ENCODE data around the gene CDC42BPB.
A peak's percentile ranks its signal among the peaks of the same experiment; 100 is the strongest.

Gene CDC42BPB

DNA sequence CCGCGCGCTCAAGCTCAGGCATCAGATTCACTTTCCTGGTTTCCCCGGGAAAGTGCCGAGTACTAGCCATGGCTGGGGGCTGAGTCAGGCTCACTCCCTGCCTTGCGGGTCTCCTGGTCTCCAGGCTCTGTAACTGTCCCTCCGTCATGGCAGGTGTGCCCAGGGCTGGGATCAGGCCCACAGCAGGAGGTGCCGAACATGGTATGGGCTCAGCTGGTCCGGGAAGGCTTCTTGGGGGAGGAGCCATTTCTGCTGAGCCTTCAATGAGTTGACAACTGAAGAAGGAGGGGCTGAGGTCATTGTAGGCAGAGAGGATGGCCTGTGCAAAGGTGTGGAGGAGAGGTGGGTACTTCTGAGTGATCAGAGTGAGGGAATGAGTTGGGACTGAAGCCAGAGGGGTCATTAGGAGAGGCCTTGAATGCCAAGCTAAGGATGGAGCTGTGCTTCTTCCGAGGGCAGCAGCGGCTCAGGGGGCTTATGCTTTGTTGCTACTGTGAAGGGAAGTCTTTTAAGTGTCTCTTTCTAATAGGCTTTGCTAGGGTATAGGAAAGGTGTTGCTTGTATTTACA lies 37.9 kb upstream of the CDC42BPB start:
- peak; percentile 18 for DNase-seq

DNA sequence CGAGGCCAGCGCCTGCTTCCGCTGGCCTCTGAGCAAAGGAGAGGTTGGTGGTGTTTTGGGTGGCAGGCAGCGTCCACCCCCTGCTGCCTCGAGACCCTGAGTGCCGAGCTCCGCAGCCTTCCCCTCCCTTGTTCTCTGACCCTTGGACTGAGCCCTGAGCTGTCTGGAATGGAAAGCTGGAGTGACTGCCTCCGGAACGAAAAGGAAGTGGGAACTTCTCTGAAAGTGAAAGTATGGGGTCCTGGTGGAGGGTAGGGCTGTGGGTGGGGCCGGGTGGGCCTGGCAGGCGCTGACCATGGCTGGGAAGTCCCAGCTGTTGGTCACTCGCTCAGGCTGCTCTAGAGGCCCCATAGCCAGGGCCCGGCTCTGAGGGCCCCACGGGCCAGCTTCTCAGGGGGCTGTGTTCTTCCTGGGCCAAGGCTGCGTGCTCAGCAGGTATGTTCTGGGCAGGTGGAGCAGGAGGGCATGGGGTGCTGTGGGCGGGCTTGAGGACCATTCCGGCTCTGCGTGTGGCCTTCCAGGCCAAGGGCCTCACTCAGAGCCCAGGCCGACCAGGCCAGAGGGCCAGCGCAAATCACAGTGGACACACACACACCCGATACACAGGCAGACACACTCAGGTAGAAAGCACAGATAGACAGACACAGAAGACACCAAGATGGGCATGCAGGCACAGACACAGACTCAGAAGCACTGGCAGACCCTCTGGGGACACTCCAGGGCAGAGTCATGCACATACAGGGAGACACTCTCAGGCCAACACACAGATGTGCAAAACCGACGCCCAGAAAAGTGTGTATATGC lies 37.3 kb upstream of the CDC42BPB start, which contains the start of gene EXOC3L4:
Gene EXOC3L4, plus strand, starts transcription at position 320 of the 804 bp plus-strand sequence. CDS start 5,495 bp downstream, outside the sequence.
- DNase-seq, result no peak

DNA sequence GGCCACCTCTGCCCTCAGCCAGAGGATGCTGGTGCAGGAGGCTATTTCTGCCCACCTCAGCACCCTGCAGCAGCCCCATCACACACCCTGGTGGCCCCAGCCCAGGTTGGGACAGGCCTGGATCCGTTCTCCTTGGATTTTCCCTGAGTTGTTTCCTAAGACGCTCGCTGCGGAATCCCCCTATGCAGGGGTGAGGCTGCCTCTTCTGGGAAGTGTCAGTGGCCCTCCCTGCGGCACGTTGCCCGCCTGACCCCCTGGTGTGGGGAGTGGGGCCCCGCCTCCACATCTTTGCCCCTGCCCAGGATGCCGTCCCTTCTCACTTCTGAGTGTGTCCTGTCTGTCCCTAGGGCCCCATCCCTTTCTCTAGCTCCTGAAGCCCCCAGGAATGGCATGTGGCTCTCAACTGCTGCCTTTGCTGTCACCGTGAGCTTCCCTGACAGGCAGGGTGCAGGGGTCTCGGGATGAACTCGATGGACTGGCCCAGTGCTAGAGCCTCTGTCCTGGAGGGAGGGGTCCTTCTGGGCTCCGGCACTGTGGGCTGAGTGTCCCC lies 36.6 kb upstream of the CDC42BPB start:
- DNase-seq, result no peak

DNA sequence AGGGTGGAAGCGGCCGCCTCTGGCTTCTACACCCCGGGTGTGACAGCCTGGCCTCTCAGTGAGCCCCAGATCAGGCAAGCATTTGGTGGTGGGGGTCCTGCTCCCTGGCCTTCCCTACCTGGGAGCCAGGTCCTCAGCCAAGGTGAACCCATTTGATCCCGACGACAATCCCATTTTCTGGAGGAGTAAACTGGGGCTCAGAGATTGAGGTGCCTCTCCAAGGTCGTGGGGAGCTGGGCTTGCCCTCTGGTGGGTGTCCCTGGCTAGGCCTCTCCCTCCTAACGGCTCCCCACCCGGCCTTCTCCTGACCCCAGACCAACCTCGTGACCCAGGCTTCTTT lies 34.5 kb upstream of the CDC42BPB start:
- DNase-seq, result no peak

DNA sequence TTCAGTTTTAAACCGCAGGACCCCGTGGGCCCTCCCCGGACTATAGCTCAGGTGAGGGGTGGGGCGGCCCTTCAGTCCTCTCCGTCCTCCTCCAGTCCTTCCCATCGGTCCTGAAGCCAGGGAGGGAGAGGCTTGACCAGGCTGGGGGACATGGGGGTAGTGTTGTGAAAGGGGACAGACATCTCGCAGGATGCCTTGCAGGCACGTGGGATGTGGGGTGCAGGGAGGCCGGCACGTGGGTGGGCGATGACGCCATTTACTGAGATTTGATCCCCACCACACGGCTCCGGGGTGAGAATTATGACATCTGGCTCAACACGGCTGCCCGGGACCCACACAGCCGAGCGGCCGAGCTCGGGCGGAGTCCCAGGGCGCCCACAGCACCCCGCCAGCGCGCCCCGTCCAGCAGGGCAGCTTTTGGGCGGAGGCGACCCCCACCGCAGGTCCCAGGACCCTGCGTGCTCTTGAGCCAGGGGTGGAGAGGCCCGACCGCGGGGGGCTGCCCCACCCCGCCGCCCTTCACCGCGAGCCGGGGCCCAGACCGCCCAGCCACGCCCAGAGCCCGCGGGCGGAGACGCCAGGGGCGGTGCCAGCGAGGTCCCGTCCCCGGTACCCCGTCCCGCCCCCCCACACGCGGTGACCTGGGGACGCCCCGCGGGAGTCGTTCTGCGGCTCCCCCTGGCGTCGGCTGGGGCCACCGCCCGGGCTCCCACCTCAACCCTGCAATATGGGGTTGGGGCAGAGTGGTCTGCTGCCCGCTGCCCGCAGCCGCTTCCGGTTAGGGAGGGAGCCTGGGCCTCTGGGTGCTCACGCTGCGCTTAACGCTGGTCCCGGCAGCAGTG lies 33.9 kb upstream of the CDC42BPB start:
- DNase-seq, result peak; percentile 55

DNA sequence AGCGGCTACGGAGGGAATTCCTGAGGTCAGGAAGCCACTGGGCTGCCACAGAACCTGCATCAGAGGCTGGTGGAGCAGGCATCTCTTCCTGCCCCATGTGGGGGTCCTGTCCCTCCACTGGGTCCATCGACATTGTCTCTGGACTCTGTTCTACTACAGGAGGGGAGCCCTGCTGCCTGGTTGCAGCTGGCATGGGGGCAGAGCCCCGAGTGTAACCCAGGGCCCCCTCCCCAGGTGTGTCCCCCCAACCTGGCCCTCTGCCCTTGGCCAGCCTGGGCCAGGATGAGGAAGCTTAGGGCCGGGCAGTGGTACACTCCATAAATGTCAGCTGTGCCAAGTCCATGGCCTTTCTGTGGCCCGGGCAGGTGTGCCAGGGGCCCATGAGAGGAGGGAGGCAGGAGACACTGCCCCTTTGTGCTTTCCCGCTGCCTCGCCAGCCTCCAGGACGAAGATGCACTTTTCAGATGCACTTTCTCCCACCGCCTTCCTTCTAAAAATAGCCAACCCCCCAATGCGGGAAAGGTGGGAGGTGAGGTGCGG lies 33.2 kb upstream of the CDC42BPB start:
- peak; percentile 14 for DNase-seq

DNA sequence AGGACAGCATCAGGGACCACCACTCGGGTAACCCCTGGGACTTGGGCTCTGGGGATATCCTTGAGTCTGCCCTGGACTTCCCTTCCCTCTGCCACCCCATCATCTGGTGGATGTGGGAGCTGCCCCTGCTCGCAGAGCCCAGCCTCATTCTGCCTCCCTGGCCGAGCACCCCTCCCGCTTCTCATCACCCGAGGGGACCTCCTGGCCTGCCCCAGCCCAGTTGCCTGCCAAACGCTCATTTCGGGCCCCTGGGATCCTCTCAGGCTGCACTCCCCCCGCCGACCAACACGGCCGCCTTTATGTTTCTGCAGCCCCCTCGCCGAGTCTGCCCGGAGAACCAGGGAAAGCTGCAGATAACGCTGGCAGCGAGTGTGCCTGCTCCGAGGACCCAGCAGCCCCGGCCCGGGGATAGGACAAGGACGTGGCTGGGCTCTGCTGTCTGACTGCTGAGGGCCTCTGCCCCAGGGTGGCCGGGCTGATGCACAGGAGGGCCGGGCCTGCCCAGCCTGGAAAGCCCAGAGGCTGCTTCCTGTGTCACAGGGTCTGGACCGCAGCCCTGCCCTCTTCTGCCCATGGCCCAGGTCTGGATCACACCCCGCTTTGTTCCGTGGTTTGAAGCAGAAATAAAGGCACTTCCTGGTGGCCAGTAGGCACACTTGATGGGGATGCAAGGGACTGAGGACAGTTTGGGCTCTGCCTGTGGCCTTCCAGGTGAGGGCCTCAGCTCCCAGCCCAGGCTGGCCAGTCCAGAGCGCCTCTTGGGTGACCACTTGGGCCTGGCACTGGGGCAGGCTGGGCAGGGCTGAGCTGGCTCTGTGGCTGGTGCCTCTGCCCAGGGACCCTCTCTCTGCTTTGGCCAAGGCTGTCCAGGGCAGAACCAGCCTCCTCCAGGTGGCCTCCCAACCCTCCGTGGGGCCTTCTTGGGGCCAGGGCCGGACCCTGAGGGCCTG lies 32.3 kb upstream of the CDC42BPB start:
- peak; percentile 25 for DNase-seq

DNA sequence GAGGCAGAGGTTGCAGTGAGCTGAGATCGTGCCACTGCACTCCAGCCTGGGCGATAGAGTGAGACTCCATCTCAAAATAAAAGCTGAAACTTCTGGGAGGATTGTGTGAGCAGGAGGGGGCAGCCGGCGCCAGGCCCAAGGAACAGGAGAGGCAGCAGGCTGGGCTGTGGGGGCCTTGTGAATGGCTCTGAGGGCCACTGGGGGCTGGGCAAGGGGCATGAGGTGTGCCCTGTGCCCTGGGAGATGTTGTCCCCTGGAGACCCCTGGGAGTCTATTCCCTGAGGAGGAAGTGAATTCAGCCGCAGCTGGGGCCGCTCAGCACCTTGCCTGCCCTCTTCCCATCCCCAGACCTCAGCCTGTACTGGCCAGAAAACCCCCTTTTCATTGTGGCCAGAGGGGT lies 31.6 kb upstream of the CDC42BPB start:
- DNase-seq, result no peak

DNA sequence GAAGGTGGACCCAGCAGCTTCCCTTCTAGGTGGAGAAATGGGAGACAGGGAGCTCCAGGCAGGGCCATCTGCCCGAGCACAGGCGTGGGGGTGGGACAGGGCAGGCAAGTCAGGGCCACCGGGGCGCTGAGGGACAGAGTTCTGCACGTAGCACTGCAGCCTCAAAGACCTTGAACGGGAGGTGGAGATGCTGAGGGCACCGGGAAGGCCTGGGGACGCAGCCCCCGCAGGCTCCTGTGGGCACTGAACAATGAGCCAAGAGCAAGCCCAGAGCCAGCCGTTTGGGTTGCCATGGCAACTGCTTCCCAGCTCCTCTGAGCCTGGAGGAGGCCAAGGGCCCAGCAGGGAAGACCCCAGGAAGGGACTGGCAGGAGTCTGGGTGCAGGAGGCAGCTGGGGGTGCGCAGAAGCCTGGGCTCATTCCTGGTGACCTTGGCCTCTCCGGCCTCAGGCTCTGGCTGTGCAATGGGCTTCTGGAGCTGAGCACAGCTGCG lies 30.0 kb upstream of the CDC42BPB start:
- DNase-seq, result no peak

DNA sequence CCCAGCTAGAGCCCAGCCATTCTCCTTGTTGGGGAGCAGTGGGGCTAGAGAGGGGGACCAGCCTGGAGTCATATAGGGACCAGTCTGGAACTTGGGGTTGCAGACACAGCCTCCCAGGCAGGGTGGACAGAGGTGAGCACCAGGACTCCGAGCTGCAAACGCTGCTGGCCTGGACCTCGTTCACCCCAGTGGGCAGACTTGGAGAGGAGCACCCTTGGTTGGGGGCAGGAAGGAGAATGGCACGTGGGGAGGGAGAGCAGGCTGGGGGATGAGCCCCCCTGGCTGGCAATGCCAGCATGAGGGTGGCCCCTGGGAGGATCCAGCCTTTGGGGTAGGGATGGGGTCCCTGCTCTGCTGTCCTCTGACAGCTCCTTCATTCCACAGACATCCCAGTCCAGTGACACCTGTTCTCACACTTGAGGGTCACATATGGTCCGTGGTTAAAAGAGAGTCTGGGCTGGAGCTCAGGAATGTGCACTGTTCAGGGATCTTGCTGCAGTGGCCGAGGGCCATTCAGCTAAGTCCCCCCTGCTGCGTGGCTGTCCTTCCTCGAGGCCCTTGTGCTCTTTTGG lies 29.5 kb upstream of the CDC42BPB start:
- DNase-seq, result no peak

DNA sequence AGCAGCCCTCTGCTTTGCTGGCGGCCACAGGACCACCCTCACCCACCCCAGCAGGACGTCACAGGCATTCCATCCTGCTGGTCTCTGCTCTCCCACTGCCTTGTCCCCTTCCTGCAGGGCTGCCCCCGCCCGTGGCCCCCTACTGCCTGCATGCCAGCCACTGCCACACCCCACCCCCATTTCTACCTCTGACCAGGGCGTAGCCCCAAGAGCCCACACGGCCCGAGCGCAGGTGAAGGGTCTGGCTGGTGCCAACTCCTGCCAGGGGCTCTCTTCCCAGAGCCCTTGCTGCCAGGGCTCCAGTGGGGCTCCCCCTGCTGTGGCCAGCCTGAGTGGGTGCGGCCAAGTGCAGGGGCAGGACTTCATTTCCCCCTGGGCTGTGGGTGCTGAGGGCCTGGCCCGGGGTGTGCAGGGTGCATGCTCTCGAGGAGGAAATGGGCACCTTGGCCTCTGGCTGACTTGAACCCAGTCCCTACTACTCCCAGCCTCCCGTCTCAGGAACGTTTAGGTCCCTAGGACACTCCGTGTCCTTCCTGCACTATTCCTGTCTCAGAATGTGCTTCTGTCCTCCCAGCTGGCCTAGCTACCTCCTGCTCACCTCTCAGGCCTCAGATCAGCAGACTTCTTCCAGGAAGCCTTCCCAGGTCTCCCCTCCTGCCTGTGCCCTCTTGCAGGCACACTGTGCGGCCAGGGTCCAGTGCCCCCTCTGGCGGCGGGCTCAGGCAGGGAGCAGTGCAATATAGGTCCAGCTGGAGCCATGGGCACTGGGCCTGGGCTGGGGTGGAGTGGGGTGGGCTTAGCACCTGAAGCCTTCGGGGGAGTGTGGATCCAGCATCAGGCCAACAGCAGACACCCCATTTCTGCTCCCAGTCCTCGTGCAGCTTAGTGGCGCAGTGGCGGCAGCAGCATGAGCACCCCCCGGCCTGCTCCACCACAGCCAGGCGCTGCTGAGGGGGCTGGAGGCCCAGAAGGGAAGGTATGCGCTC lies 28.1 kb upstream of the CDC42BPB start:
- DNase-seq, result no peak

DNA sequence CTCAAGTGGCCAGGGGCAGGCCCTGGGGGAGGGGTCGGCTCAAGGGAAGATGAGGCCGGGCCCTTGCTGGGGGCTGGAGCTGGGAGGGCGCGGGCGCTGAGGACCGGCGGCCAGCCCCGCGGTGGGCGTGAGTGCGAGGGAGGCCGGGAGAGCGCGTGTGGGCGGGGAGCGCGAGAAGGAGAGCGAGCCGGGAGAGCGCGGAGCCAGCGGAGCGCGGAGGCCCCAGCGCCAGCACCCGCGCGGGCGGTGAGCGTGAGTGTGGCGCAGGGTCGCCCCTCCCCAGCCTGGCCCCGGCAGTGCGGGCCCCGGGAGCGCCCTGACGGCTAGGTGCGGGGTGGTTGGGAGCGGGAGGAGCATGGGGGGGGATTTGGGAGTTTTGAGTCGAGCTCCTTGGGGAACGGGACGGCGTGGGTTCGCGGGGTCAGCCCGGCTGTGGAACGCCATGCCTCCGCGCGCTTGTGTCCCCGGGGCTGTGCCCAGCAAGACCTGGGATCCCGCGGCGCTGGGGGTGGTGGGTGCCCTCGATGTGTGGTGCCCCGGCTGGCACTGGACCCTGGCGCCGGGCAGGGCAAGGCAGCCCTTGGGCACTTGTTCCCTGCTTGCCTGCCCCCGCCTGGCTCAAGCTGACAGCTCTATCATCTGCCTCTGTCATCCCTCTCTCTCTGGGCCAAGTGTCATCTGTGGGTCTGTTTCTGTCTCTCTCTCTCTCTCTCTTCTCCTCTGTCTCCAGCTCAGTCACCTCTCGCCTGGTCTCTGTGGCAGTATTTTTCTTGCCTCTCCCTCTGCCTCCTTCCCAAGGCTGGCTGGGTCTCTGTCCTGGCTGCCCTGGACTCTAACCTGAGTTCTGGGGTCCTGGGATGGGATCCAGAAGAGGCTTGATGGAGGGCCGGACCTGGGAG lies 26.9 kb upstream of the CDC42BPB start, which contains the start of gene LBHD2:
Gene LBHD2, plus strand, starts transcription at position 190 of the 899 bp plus-strand sequence. CDS start 1,803 bp downstream, outside the sequence.
- DNase-seq, result no peak

DNA sequence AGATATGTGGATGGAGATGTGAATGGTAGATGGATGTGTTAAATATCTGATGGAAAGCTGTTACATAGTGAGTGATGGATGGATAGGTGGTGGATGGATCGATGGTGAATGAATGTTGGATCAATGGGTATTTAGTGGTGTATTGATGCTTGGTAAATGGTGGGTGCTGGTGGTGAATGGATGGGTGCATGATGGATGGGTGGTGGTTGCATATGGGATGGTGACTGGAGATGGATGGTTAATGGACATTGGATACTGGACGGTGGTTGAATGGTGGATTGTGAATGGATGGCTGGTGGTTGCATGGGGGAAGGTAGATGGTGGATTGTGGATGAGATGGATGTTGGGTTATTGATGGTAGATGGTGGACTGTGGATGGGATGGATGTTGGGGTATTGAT lies 24.6 kb upstream of the CDC42BPB start:
- DNase-seq, result no peak

DNA sequence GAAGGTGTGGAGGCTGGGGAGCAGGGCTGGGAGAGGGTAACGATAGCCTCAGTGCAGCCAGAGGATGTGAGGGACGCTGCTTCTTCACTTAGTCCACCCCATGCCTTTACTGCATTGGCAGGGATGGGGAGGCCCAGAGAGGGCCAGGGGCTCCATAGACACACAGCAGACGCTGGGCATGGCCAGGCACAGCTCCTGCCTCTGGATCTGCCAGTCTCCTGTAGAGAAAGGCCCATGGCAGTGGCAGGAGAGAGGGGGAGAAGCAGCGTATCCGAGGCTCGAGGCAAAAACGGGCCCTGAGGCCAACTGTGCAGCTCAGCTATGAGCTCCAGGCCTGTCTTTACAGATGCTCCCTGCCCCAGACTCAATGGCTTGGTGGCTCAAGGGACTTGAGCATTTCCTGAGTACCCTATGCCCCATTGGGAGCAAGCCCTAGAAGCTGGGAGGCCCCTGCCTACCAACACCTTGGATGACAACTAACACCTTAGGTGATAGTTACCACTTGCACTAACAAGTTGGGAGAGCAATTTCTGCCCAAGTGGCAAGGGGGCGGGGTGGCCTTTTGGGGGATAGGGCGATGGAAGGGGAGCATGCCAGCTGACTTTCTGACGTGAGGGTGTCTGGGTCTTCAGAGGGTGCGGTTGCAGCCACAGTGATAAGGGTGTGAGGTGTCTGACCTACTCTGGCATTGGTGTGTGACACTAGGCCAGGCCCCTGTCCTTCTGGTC lies 21.7 kb upstream of the CDC42BPB start:
- DNase-seq, result no peak

DNA sequence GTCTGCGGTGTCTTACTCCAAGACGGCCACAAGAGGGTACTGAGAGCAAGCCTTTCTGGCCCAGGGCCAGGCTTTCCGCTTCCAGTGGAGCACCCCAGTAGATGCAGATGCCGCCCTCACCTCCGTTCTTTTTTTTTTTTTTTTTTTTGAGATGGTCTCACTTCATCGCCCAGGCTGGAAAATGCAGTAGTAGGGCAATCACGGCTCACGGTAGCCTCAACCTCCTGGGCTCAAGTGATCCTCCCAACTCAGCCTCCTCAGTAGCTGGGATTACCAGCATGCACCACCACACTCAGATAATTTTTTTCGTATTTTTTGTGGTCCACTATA lies 21.0 kb upstream of the CDC42BPB start:
- DNase-seq, result no peak

DNA sequence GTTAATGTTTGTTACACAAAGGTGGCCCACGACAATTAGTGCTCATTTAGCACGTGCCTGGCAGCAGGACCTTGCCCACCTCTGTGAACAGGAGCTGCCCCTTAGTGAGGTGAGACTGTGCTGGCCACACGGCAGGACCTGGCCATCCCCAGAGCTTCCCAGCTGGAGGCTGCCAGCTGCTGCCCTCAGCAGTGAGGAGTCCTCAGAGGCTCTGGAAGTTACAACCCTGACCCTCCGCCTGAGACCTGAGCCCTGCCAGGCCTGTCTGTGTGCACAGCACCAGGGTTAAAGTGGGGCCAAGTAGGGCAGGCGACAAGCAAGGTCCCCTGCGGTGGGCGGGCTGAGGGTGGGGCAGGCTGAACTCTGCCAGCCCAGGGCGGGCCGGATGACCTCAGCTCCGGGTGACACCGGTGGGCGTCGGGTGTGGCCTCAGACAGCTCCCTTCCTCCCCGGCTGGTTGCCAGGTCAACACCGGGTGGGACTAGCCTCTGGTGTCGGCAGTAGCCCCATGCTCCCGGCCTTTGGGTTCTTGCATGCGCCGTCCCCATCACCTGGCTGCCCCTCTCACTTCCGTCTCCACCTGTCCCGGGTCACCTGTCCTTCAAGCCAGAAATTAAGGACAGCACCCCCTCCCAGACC lies 17.5 kb upstream of the CDC42BPB start:
- peak; percentile 71 for DNase-seq

DNA sequence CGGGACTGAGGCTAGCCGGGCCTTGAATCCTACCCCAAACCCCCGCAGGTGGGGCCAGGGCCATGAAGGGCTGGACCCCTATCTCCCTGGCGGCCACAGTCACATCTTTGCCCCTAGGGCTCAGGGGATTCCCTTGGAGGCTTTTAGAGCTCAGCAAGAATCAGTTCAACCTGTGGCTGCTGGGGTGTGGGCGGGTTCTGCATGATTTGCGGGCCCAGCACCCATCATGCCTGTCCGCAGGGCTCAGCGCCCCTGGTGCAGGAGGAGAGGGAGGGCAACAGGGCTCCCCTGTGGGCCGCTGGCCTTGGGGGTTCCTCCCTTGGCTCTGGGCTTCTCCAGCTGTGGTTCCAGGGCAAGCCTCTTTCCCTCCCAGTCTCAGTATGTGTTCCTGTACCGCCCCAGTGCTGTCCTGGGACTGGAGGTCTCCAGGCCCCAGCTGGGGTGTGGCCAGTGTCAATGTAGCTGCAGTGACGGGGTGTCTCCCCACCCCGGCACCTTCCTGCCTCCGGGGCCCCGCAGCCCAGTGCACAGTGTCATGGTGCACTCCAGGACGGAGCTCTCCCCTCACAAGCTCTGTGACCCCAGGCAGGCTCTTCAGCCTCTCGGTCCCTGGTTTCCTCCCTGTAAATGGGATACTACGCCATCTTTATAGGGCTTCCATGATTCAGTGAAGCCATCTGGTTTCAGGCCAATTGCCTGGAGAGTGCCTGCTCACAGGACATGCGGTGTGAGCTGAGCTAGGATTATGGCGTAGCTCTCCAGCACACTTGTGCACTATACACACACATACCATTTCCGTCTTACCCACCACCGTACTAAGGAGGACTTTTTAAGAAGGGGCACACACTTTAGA lies 16.8 kb upstream of the CDC42BPB start:
- no peak for DNase-seq
